22Rv1 (cell line): Measurements from ENCODE around the gene TRIM33.

Experiments
- H3K27ac ChIP-seq: fragments of 450-650 bp; 2 replicates; pipeline ENCODE4 v1.5.1; 2017
- CTCF ChIP-seq: fragments of 450-650 bp; IDR thresholded peaks from 2 replicates; pipeline ENCODE4 v1.5.1; 2017; ENCODE audit warnings: mild to moderate bottlenecking
- ZFX ChIP-seq: fragments of 450-650 bp; IDR thresholded peaks from 2 replicates; pipeline ENCODE4 v1.6.1; 2017; ENCODE audit warnings: antibody characterized with exemption, borderline replicate concordance

The TRIM33 gene

DNA sequence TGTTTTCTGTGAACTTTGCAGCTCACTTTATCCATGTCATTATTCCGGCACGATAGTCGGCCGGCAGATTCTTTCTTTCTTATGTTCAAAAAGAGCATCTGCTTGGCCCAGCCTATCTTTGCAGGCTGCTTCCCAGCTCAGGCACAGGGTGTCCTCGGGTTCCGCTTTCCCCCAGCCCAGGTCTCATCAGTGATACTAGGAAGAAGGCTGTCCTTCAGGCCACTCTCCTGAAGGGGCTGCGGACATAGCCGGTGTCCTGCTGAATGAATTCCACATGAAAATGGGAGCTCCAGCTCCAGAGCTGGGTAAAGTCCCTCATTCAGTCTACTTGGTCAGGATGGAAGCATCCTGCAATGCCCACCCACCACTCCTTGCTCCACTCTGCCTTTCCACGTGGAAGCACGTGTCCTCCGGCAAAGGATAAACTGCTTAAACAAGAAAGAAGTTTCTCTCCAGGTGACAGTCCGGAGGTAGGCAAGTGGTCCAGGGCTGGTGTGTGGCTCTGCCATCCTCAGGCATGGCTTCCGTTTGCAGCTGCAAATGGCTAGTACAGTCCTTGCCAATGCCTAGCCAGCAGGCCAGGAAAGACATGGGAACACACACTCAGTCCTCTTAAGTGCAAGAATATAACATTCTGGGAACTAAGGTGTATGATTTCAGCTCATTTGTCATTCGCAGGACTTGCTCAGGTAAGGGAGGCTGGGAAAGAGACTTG, 161.0 kb downstream of the TRIM33 start:
- TF ChIP-seq CTCF, result no peak
- TF ChIP-seq ZFX, result no peak
- H3K27ac ChIP-seq, result no peak overlapping the region

DNA sequence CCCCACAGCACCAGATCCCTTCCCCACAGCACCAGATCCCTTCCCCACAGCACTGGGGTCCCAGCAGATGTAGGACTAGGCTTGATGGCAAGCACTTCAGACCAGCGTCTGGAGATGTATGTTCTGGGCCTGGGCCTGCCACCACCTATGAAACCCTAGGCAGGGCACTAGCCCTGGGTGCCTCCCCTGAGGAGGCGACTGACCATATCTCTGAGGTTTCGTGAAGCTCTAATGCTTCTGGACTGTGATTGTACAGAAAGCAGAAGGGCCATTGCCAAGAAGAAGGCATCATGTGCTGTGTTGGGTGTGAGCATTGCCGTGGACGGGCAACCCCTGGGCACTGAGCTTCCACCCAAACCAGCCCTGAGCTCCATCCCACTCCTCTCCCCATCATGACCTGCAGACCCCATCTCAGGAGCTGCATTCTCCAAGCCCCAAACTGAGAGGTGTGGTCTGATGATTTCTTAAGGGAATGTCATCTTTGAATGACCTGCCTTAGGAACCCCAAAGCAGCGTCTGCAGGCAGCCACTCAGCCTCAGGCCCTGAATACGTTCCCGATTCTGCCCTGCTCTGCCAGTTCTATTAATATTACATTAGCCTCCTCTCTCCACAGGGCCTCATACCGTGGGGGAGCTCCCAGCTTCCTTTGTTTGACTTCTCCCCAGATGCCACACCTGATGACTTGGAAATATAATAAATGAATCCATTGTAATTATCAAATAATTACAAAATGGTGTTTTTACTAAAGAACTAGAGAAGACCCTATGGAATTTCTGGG, 163.4 kb downstream of the TRIM33 start:
- no peak overlapping the region for H3K27ac ChIP-seq
- TF ChIP-seq CTCF (no peak), ZFX (no peak)

DNA sequence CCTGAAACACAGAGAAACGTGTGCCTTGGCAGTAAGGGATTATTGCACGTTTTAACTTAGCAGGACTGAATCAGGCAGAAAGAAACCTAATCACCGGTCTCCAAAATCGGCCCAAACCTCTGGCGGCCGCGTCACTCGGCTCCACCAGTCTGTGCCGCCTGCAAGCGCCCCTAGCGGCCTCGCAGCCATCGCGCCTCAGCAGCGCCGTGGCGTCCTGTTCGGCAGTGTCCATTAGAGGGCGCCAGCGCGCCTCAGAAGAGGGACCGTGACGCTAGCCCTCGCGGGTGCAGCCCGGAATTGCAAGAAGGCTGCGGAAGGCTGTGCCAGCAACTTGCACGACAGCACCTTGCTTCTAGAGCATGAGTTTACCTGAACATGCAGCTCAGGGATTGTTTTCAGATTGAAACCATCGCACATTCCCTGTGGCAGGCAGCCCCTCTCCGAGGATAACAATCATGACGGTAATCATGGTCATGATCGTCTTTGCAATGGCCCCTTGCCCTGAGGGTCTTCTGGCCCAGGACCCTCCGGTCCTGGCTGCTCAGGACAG, 164.4 kb downstream of the TRIM33 start:
- no peak overlapping the region for H3K27ac ChIP-seq

DNA sequence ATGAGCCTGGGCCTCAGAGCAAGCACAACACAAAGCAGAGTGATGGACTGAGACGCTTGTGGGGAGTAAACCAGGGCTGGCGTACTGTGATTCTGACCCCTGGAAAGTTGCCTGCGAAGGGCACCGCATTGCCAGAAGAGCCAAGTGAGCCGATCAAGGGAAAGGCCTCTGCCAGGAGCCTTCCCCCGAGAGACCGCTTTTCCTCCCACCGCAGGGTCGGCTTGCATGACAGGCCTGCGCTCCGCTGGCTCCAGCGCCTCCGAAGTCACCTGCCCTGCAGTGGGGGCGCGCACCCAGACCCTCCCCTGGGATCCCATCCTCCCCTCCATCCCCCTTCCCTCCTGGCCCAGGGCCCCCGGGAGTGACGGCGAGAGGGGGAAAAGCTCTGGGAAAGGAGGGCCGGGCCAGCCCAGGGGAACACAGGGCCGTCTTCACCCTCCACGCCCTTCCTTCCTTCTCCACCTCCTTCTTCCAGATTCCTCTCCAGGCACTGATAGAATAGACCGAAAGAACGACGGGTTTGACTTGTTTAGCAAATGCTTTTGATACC, 165.0 kb downstream of the TRIM33 start:
- TF ChIP-seq CTCF (no peak), ZFX (no peak)
- no peak overlapping the region for H3K27ac ChIP-seq

More for the DNA sequence above, 164.4 kb downstream of the TRIM33 start:
- peak; percentile 100 for TF ChIP-seq CTCF
- TF ChIP-seq ZFX, result no peak

DNA sequence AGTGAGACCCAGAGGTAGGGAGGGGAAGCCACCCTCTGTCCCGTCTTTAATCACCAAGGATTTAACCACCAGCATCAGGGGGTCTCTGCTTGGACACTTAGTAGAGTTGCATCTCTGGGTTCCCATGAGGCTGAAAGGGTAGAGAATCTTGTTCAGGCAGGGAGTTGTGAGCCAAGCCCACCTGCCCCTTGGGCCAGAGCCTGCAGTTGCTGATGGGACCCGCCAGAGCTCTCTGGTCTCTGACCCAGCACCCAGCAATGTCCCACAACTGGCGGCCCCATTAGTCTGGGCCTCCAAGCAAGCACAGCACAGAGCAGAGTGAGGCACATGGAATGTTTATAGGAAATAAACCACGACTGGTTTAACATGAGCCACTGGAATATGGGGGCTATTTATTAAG, 166.3 kb downstream of the TRIM33 start:
- H3K27ac ChIP-seq, result no peak overlapping the region
- no peak for TF ChIP-seq ZFX
- TF ChIP-seq CTCF, result no peak
